Measurements from ENCODE around the gene IDUA.

IDUA gene

GRCh38 chr4:952881-953573 is 33.8 kb upstream of the IDUA start:
- no peak for DNase-seq (ENCODE audit: insufficient read length, low spot score)
- TF ChIP-seq CTCF (IDR thresholded peaks at IDR 0.05; ENCODE audit: insufficient read depth, missing control alignments), result no peak
- FAIRE-seq, result no peak

- FAIRE-seq (no peak), DNase-seq (ENCODE audit: insufficient read length, low spot score) (no peak)
- no peak for TF ChIP-seq CTCF (IDR thresholded peaks at IDR 0.05; ENCODE audit: insufficient read depth, missing control alignments)
These were observed 33.3 kb upstream of the IDUA start for GRCh38 chr4:953574-953915.

- DNase-seq (ENCODE audit: insufficient read length, low spot score) (no peak), FAIRE-seq (no peak)
- TF ChIP-seq CTCF (IDR thresholded peaks at IDR 0.05; ENCODE audit: insufficient read depth, missing control alignments), result no peak
These were observed 32.4 kb upstream of the IDUA start for GRCh38 chr4:954211-955020.

- TF ChIP-seq CTCF (IDR thresholded peaks at IDR 0.05; ENCODE audit: insufficient read depth, missing control alignments), result no peak
- DNase-seq (ENCODE audit: insufficient read length, low spot score) (no peak), FAIRE-seq (no peak)
These were observed 31.5 kb upstream of the IDUA start for GRCh38 chr4:955161-955921.

- FAIRE-seq, result no peak
- no peak for DNase-seq (ENCODE audit: insufficient read length, low spot score)
- TF ChIP-seq CTCF (IDR thresholded peaks at IDR 0.05; ENCODE audit: insufficient read depth, missing control alignments), result no peak
These were observed 30.9 kb upstream of the IDUA start for GRCh38 chr4:955931-956381.

GRCh38 chr4:956531-957230 is 30.2 kb upstream of the IDUA start:
- FAIRE-seq (no peak), DNase-seq (ENCODE audit: insufficient read length, low spot score) (no peak)
- no peak for TF ChIP-seq CTCF (IDR thresholded peaks at IDR 0.05; ENCODE audit: insufficient read depth, missing control alignments)

All from D721Med (cell line).